ENCODE data around the gene NEK6.

The NEK6 gene

DNA sequence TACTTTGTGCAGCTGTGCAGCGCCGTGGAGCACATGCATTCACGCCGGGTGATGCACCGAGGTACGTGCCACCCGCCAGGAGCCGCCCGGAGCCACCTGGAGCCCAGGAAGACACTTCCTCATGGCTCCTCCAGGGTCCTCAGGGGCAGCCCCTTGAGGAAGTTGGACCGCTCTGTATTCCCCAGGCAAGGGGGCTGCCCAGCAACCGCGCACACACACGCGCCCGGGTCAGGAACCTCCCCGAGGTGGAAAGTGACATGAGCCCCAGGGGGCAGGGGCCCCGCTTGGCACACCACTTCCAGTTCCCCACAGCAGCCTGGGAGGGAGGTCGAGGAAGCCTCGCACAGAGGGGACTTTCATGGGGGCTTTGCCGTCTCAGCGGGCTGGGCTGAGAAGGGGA, 68.6 kb downstream of the NEK6 start:
- DNase-seq = no peak

DNA sequence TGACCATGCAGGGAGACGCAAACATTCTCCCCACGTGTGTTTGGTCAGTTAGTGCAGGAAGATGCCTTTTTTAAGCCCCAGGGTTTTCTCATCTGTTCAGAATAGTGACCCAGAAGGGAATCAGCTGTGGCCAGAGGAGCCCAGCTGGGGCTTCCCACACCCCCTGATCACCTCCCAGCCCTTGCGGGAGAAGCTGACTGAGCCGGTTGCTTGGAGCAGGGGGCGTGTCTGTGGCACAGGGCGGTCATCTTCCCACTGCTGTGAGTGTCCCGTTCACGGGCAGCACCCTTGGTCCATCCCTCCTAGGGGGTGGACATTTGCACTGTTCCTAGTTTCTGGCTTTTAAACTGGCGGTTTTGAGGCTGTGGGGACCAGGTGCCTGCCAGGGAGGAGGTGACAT, 69.7 kb downstream of the NEK6 start:
- DNase-seq = no peak

DNA sequence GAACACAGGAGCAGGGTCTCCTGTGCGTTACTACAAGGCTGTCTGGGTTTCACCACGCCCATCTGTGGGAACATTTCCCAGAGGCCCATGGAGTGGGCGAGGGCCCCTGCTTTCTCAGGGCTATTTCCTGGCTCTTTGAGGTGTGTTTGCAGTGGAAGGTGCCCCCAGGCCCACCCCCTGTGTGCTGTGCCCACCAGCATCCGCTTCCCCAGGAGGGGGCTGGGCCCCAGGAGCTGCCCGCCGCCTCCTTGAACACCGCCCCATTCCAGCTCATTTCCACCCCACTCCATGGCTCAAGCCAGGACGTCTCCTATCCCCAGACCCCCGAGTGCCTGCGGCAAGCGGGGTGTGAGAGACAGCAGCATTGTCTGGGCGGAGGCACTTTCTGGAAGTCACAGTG, 70.5 kb downstream of the NEK6 start:
- DNase-seq = no peak

DNA sequence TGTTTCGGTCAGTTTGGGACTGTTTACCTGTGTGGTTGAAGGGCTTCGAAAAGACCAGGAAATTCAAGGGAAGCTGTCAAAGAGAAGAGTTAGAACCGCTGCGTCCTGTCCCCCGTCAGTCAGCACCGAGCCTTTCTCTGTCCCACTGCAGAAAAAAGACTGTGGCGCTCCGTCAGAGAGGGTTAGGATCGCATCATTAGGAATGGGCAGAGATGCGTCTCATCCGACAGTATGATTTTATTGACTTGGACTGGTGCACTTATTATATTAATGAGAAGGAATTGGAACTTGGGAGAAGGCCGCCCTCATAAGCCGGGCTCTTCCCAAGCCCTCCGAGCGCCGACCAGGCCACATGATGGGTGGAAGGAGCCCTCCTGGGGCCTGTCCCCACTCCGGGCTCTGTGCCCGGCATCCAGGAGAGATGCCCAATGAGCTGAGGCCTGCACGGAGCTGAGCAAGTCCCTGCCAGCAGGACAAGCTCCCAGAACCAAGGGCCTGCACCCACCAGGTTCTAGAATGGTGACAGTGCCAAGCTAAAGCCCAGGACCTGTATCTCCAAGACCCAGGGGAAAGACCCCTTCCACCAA, 71.5 kb downstream of the NEK6 start:
- no peak for DNase-seq

- DNase-seq = no peak
Measured at GRCh38 chr9:124330011-124330697, 72.4 kb downstream of the NEK6 start.

GRCh38 chr9:124331580-124331979, 73.8 kb downstream of the NEK6 start:
- no peak for DNase-seq

DNA sequence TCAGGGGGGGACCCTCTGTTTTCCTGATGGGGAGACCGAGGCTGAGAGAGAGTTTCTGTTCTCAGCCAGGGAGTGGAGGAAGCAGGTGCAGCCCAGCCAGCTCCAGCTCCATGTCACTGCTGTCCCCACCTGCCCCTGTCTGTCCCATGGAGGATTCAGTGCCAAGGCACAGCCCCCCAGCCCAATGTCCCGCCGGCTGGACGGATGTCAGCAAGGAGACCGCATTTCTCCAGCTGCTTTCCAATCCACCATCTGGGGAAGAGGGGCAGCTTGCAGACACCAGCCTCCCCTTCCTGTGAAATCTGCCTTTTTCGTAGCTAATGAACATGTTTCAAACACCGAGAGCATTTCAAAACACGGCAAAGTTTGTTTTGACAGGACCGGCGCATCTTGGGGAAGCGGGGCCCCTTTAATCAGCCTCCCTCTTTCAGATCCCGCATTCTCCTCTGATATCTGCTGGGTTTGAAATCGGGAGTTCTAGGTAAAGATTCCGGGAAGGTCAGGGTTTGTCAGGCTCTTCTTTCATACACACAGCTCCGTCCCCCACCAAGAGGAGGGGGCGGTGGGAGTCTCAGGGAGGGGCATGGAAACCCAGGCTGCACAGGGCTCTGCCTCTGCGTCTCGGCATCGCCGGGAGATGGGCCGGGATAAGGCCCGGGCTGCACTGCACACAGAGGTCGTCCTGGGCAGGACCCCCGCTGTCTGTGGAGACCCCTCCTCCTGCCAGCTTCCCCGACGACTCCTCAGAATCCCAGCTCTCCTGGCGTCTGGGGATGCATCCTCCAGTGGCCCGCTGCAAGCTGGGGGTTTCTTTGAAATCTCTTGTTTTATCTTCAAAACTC, 74.8 kb downstream of the NEK6 start:
- no peak for DNase-seq

DNA sequence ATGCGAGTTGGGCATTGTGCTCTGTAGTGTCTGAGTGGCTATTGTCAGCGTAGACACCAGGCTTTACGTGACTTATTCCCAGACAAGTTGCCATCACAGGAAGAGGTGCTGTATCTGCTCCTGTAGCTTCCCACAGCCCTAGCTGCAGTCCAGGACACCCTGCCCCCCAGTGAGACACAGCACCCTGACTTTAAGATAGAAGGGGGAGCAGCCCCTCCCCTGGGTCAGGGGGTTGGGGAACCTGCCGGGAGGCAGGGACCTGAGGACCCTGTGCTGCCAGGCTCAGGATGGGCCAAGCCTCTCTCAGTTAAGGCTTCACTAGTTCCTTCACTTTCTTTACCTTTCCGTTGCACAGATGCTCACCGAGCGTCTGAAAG, 75.4 kb downstream of the NEK6 start:
- DNase-seq = no peak

DNA sequence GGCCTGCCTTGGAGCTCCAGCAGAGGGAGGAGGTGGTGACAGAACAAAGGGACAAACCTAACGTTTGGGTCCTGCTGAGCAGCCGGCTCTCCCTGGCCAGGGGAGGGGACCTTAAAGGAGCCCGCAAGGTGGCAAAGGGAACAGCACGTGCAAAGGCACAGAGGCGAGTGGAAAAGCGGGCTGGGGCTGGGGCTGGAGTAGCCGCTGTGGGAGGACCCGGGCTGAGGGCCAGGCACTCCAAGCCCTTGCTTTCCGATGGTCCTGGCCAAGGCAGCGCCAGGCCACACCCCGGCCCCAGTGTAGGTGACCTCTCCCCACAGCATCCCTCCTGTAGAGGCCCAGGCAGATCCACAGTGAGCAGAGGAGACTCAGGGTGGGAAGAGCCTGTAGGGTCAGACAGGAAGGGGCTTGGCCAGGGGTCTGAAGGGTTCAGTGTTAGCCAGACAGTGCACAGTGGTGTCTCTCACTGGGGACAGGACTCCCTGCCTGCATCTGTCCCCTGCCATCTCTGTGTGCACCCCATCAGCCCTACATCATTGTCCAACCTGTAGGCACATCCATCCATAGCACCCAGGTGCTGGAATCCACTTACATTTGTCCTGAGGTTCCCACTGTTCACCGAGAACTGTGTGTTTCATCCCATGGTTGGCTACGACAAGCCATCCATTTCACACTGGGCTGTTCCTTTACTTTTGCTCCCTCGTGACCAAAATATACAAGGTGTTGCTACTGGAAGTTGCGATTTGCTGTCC, 77.0 kb downstream of the NEK6 start:
- no peak for DNase-seq

DNA sequence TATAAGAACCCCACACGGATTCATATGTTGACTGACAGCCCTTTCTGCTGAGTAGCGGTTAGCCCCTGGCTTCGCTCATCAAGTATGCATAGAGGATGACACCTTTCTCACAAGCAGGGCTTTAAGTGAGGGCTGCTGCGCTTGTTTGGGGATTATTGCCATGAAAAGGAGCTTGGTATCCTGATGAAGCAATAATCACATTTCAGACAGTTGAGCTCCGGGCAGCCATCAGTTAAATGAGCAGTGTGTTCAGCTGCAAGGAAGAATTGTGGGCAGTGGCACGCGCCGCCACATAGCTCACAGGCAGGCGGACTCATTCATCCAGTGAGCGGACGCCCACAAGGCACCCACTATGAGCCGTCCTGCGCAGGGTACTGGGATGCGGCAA, 77.6 kb downstream of the NEK6 start:
- DNase-seq = no peak

- no peak for DNase-seq
Measured at GRCh38 chr9:124337562-124337961, 79.8 kb downstream of the NEK6 start.

DNA sequence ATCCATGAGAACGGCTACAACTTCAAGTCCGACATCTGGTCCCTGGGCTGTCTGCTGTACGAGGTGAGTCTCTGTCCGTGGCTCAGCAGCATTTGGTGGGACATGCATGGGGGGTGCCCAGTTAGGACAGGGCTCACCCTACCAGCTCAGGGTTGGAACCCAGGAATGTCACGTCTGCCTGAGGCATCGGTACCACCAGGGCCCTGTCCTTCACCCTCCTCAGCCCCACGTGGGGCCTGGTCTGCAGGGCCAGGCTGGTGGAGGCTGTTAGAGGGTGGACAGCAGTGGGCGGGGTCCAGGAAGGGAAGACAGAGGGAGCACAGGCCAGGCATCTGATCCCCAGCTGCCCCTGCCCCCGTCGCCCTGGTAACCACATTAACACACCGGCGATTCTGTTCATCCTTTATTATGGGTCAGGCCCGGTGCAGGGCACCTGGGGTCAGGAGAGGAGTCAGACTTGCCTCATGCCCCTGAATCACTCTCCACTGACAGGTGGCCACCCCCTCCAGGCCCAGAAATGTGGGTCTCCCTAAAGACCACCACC, 81.9 kb downstream of the NEK6 start:
- DNase-seq = no peak

- DNase-seq = no peak
Measured at GRCh38 chr9:124340219-124341069, 82.7 kb downstream of the NEK6 start.

DNA sequence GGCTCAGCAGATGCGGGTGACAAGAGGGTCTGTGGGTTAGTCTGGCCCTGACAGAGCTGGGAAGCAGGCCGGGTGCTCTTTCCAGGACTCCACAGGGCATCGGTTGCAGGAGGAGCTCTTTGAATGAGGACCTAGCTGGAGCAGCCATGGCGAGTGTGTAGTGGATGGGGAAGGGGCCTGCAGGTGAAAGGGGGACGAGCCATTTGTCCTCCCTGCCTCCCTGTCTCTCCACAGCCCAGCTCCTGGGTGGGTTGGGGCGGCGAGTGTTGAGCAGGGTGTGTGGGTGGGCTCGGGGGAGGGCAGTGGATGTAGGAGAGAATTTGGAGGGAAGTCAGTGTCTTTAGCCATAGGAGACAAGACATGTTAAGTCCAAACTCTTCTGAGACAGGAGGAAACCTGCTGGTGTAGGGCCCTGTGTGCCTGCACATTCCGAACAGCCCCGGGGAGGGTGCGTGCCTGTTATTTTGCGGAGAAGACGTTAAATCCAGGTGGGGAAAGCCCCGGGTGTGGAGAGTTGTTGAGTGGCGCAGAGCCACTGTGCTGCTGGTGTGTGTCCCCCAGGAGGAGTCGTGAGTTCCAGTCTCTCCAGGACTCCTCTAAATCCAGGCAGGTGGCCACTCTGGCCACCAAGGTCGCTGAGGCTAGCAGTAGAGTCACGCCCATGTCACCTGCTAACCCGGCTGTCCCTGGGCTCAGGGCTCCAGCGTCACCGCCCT, 83.9 kb downstream of the NEK6 start:
- DNase-seq = no peak

DNA sequence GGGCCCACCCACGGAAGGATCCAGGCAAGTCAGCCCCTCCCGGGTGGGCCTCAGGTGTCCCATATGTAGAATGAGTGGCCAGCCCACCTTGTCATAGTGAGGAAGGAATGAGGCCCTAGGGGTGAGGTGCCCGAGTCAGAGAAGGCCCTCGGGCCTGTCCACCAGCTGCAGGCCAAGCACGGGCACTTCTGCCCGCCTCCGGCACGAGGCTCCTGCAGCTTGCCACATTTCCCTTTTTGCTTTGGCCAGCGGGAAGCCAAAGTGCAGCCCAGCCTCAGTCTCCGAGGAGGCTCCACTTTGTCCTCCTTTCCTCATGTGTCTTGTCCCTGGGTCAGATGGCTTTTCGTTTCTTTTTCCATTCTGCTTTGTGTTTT, 84.6 kb downstream of the NEK6 start:
- no peak for DNase-seq

- DNase-seq = no peak
Measured at GRCh38 chr9:124342776-124343485, 85.2 kb downstream of the NEK6 start.

- no peak for DNase-seq
Measured at GRCh38 chr9:124343533-124344290, 86.0 kb downstream of the NEK6 start.

DNA sequence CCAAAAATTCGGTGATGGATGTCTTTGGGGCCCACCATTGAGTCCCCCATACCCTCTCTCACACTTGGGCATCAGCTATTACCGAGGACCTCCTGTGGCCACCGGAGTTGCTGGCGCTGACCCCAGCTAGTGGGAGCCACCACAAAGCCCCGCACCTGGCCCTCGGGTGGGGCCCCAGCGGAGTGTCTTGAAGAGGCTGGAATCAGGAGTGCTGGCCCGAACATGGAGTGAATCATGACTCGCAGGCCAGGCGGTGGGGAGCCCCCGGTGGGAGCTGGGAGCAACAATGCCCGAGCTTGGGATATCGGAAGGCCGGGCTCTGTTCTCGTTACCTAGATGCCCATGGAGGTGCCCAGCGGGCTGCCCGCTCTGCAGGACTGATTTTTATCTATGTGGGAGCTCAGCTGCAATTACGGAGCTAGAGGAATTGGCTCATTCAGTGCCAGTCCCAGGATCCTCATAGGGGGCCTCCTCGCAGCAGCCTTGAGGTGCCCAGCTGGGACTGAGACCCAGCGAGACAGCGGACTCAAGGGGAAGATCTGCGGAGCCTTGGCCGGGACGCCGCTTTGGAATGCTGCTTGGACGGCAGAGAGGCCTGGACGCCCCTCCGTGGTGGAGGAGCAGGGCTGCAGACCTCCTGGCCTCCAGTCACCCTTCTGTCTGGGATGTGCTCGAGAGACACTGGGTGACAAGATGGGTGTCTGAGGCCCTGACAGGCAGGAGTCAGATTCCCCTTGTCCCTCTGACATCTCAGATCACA, 86.7 kb downstream of the NEK6 start:
- DNase-seq = no peak

DNA sequence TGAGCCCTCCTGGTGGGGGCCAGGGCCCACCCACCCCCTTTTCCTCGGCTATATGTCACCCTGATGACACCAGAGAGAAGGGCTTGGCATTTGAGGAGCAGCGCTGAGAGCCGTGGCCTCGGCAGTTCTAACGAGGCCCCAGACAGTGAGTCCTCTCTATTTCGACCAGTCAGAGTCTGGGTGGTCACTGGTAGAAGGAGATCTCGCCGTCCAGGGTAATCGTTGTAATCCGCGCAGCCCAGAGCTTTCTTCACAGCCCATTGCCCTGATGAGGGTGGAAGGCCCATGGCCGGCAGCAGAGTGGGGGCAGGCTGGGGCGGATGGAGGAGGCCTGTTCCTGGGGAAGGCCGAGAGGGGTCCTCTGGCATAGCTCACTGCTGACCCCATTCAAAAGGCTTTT, 87.3 kb downstream of the NEK6 start:
- no peak for DNase-seq
